GM23338 (cell line): Measurements from ENCODE around the gene PDE10A. TPM values are rescaled to one million over a fixed set of nuclear protein-coding genes. Genes with fewer than 3 reads are reported as not detected.

Experiments
- ATAC-seq: fragments of 200-7000 bp; cut with Tn5 transposase; 3 replicates; pipeline ENCODE4 v1.9.1; 2020
- DNase-seq: peaks from one replicate; pipeline ENCODE4 v3.0.0-alpha.2; 2015; ENCODE audit warnings: low spot score
- H2AFZ ChIP-seq: fragments of 200-600 bp; sonication (generic); 2 replicates; pipeline ENCODE4 v1.8.0; 2016; ENCODE audit warnings: antibody characterized with exemption, mild to moderate bottlenecking, moderate library complexity
- H3F3A ChIP-seq: fragments of 200-600 bp; sonication (generic); replicated peaks from 2 replicates; pipeline ENCODE4 v1.8.0; 2017; ENCODE audit warnings: antibody characterized with exemption, mixed run types, low read depth
- H3K27ac ChIP-seq: fragments of 200-600 bp; sonication (generic); 2 replicates; pipeline ENCODE4 v1.6.1; 2016; ENCODE audit warnings: low read depth
- H3K27me3 ChIP-seq: fragments of 200-600 bp; sonication (generic); 2 replicates; pipeline ENCODE4 v1.8.0; 2016; ENCODE audit warnings: mild to moderate bottlenecking, mixed run types, moderate library complexity; ENCODE audit not compliant: insufficient read depth
- H3K36me3 ChIP-seq: fragments of 200-600 bp; sonication (generic); 2 replicates; pipeline ENCODE4 v1.8.0; 2016; ENCODE audit warnings: mild to moderate bottlenecking; ENCODE audit not compliant: insufficient read depth
- H3K4me1 ChIP-seq: fragments of 200-600 bp; sonication (generic); 2 replicates; pipeline ENCODE4 v1.8.0; 2016; ENCODE audit warnings: mild to moderate bottlenecking, moderate library complexity; ENCODE audit not compliant: insufficient read depth
- H3K4me2 ChIP-seq: fragments of 200-600 bp; sonication (generic); 2 replicates; pipeline ENCODE4 v1.7.1; 2017; ENCODE audit warnings: mixed run types
- H3K4me3 ChIP-seq: fragments of 200-600 bp; sonication (generic); 2 replicates; pipeline ENCODE4 v1.6.1; 2016; ENCODE audit warnings: mixed run types
- H3K79me2 ChIP-seq: fragments of 200-600 bp; sonication (generic); replicated peaks from 2 replicates; pipeline ENCODE4 v1.8.0; 2017; ENCODE audit warnings: mild to moderate bottlenecking; ENCODE audit not compliant: insufficient read depth
- H3K9me2 ChIP-seq: fragments of 200-600 bp; sonication (generic); 2 replicates; pipeline ENCODE4 v1.8.0; 2017; ENCODE audit not compliant: insufficient read depth
- H4K20me1 ChIP-seq: fragments of 200-600 bp; sonication (generic); replicated peaks from 2 replicates; pipeline ENCODE4 v1.8.0; 2017; ENCODE audit warnings: mild to moderate bottlenecking; ENCODE audit not compliant: insufficient read depth
- H3K27ac Mint-ChIP-seq: 2 replicates; pipeline ENCODE4 v1.8.0; 2020; ENCODE audit warnings: inconsistent platforms, mild to moderate bottlenecking, moderate library complexity, mixed read lengths
- H3K27me3 Mint-ChIP-seq: 3 replicates; pipeline ENCODE4 v1.8.0; 2022; ENCODE audit warnings: low read depth, mild to moderate bottlenecking, moderate library complexity, mixed read lengths, inconsistent platforms; ENCODE audit not compliant: insufficient read depth, poor library complexity
- H3K36me3 Mint-ChIP-seq: 3 replicates; pipeline ENCODE4 v1.8.0; 2021; ENCODE audit warnings: low read depth, mild to moderate bottlenecking, inconsistent platforms, moderate library complexity, mixed read lengths
- H3K4me1 Mint-ChIP-seq: 3 replicates; pipeline ENCODE4 v1.8.0; 2020; ENCODE audit warnings: mild to moderate bottlenecking, inconsistent platforms, mixed read lengths
- H3K4me3 Mint-ChIP-seq: 3 replicates; pipeline ENCODE4 v1.8.0; 2021; ENCODE audit warnings: moderate library complexity, mild to moderate bottlenecking, inconsistent platforms, mixed read lengths
- H3K9me3 Mint-ChIP-seq: 3 replicates; pipeline ENCODE4 v1.8.0; 2020; ENCODE audit warnings: moderate library complexity, mild to moderate bottlenecking, inconsistent platforms, mixed read lengths
- CREB1 ChIP-seq: fragments of 250-450 bp; sonication (Bioruptor Pico); IDR thresholded peaks from 2 replicates; pipeline ENCODE4 v1.5.0; 2020; ENCODE audit warnings: low read depth, mild to moderate bottlenecking, moderate library complexity
- EZH2 ChIP-seq: fragments of 200-600 bp; sonication (generic); IDR thresholded peaks from one replicate; pipeline ENCODE4 v1.8.0; 2017; ENCODE audit warnings: antibody characterized with exemption, mild to moderate bottlenecking, low read depth; ENCODE audit not compliant: unreplicated experiment
- EZH2phosphoT487 ChIP-seq: fragments of 200-600 bp; sonication (generic); IDR thresholded peaks from one replicate; pipeline ENCODE4 v1.8.1; 2018; ENCODE audit warnings: antibody characterized with exemption; ENCODE audit not compliant: unreplicated experiment
- JUNB ChIP-seq: IDR thresholded peaks from one replicate; pipeline ENCODE4 v1.6.1; 2016; ENCODE audit warnings: antibody characterized with exemption; ENCODE audit not compliant: unreplicated experiment
- NANOG ChIP-seq: IDR thresholded peaks from 2 replicates; pipeline ENCODE4 v1.6.1; 2016; ENCODE audit warnings: antibody characterized with exemption, borderline replicate concordance
- STAT1 ChIP-seq: IDR thresholded peaks from one replicate; pipeline ENCODE4 v1.6.1; 2016; ENCODE audit warnings: antibody characterized with exemption; ENCODE audit not compliant: unreplicated experiment
- ZNF114 ChIP-seq: fragments of 250-450 bp; sonication (Bioruptor Pico); IDR thresholded peaks from 2 replicates; pipeline ENCODE4 v1.5.0; 2020; ENCODE audit warnings: mild to moderate bottlenecking, moderate library complexity
- polyA plus RNA-seq: library from polyadenylated mRNA; unstranded; fragments of >200 nt; fragmentation: Nextera tagmentation; extraction: Ambion mirVana; gene quantifications from 2 replicates; pipeline ENCODE4 v1.2.1, GENCODE V29; 2016
- total RNA-seq: library from RNA; depleted of rRNA; stranded (reverse); fragments of >200 nt; shearing (Covaris generic); gene quantifications from 2 replicates; pipeline ENCODE4 v1.2.3, GENCODE V29; 2014
- TF ChIP-seq, protein P1 (sequence below): fragments of 250-450 bp; sonication (Bioruptor Pico); IDR thresholded peaks from 2 replicates; pipeline ENCODE4 v1.5.0; 2020; ENCODE audit warnings: mild to moderate bottlenecking, moderate library complexity
- TF ChIP-seq, protein P2 (sequence below): IDR thresholded peaks from 2 replicates; pipeline ENCODE4 v1.6.1; 2016; ENCODE audit warnings: antibody characterized with exemption
- TF ChIP-seq, protein P3 (sequence below), 2 experiments: fragments of 200-600 bp in 1 of 2; sonication (generic) in 1 of 2; conservative IDR thresholded peaks; 2 replicates each; pipeline versions ENCODE4 v1.5.1 to v1.6.1; 2016 to 2017; ENCODE audit warnings: antibody characterized with exemption in 2 of 2, low read depth in 2 of 2, mild to moderate bottlenecking in 2 of 2, moderate library complexity in 1 of 2
- TF ChIP-seq, protein P4 (sequence below): IDR thresholded peaks from one replicate; pipeline ENCODE4 v1.6.1; 2018; ENCODE audit warnings: antibody characterized with exemption; ENCODE audit not compliant: unreplicated experiment

The PDE10A gene
- total and polyA plus RNA-seq, 2 experiments from 2014 or later = 0.50 to 3.9 TPM

DNA sequence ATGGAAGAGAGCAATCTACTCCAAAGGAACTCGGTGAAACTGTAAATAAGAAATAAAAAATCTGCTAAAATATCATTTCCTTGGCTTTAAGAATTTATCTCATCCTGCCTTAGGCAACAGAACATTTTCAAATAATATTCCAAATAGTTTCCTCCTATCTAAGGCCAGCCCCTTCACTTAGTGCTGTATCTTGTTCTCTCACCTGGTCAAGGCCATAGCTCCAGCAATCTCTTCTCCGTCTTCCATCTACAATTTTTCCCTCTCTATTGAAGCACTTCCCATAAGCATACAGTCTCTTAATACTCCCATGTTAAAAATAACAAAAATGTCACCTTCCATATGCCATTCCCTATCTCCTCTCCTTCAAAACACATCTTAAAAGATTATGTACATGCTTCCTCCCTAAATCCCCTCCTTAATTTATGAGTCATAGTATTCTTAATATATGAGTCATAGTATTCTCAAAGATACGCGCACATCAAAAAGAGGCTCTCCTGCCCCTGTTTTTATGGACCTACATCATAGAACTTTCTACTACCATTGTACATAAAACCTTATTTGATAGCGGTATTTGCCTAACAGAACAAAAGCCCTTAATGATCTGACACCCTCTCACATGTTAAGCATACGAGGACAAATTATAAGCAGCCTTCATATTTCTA, 146.9 kb downstream of the PDE10A start (continued):
- TF ChIP-seq, protein P1, sequence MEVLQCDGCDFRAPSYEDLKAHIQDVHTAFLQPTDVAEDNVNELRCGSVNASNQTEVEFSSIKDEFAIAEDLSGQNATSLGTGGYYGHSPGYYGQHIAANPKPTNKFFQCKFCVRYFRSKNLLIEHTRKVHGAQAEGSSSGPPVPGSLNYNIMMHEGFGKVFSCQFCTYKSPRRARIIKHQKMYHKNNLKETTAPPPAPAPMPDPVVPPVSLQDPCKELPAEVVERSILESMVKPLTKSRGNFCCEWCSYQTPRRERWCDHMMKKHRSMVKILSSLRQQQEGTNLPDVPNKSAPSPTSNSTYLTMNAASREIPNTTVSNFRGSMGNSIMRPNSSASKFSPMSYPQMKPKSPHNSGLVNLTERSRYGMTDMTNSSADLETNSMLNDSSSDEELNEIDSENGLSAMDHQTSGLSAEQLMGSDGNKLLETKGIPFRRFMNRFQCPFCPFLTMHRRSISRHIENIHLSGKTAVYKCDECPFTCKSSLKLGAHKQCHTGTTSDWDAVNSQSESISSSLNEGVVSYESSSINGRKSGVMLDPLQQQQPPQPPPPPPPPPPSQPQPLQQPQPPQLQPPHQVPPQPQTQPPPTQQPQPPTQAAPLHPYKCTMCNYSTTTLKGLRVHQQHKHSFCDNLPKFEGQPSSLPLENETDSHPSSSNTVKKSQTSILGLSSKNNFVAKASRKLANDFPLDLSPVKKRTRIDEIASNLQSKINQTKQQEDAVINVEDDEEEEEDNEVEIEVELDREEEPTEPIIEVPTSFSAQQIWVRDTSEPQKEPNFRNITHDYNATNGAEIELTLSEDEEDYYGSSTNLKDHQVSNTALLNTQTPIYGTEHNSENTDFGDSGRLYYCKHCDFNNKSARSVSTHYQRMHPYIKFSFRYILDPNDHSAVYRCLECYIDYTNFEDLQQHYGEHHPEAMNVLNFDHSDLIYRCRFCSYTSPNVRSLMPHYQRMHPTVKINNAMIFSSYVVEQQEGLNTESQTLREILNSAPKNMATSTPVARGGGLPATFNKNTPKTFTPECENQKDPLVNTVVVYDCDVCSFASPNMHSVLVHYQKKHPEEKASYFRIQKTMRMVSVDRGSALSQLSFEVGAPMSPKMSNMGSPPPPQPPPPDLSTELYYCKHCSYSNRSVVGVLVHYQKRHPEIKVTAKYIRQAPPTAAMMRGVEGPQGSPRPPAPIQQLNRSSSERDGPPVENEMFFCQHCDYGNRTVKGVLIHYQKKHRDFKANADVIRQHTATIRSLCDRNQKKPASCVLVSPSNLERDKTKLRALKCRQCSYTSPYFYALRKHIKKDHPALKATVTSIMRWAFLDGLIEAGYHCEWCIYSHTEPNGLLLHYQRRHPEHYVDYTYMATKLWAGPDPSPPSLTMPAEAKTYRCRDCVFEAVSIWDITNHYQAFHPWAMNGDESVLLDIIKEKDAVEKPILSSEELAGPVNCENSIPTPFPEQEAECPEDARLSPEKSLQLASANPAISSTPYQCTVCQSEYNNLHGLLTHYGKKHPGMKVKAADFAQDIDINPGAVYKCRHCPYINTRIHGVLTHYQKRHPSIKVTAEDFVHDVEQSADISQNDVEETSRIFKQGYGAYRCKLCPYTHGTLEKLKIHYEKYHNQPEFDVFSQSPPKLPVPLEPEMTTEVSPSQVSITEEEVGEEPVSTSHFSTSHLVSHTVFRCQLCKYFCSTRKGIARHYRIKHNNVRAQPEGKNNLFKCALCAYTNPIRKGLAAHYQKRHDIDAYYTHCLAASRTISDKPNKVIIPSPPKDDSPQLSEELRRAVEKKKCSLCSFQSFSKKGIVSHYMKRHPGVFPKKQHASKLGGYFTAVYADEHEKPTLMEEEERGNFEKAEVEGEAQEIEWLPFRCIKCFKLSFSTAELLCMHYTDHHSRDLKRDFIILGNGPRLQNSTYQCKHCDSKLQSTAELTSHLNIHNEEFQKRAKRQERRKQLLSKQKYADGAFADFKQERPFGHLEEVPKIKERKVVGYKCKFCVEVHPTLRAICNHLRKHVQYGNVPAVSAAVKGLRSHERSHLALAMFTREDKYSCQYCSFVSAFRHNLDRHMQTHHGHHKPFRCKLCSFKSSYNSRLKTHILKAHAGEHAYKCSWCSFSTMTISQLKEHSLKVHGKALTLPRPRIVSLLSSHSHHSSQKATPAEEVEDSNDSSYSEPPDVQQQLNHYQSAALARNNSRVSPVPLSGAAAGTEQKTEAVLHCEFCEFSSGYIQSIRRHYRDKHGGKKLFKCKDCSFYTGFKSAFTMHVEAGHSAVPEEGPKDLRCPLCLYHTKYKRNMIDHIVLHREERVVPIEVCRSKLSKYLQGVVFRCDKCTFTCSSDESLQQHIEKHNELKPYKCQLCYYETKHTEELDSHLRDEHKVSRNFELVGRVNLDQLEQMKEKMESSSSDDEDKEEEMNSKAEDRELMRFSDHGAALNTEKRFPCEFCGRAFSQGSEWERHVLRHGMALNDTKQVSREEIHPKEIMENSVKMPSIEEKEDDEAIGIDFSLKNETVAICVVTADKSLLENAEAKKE (CRISPR knock-in tag) = no peak
- TF ChIP-seq STAT1 (no peak), EZH2phosphoT487 (no peak)

DNA sequence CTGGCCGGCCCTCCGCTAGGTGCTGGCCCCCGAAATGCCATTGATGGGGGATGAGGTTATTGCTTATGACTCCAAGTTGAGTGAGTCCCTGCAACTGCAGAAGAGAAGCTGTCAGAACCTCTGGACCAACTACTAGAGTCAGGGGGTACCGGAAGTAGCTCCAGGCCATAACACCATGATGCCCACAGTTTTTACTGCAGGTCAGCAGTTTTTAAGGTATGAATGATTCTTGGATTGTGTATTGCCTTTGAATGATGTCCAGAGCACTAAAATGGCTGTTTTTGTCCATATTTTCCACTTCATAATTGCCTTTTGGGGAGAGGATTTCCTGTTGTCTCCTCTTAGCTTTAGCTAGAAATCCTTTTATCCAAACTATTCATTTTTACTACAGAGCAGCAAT, 148.4 kb downstream of the PDE10A start:
- H3K4me1 Mint-ChIP-seq = no peaks in the 10 kb centered on the region
- ATAC-seq (no peak), DNase-seq (no peak)
- H3K4me1 ChIP-seq = no peaks in the 10 kb centered on the region
- no peaks in the 10 kb centered on the region for H3K9me2 ChIP-seq
- H3K36me3 ChIP-seq = no peaks in the 10 kb centered on the region
- no peak overlapping the region for H3K27ac ChIP-seq
- H2AFZ ChIP-seq = no peak overlapping the region
- H4K20me1 ChIP-seq = no peaks in the 10 kb centered on the region
- no peak overlapping the region for H3K4me3 ChIP-seq
- H3F3A ChIP-seq = no peaks in the 10 kb centered on the region
- no peak overlapping the region for H3K4me2 ChIP-seq
- no peaks in the 10 kb centered on the region for H3K27me3 ChIP-seq
- H3K79me2 ChIP-seq = no peaks in the 10 kb centered on the region
- H3K9me3 Mint-ChIP-seq = no peaks in the 10 kb centered on the region
- H3K36me3 Mint-ChIP-seq = no peaks in the 10 kb centered on the region
- H3K27me3 Mint-ChIP-seq = no peaks in the 10 kb centered on the region
- H3K4me3 Mint-ChIP-seq = no peak overlapping the region
- H3K27ac Mint-ChIP-seq = no peak overlapping the region
- TF ChIP-seq JUNB (no peak), STAT1 (no peak), ZNF114 (CRISPR knock-in tag) (no peak), NANOG (no peak), EZH2phosphoT487 (no peak), EZH2 (no peak), CREB1 (no peak)
- TF ChIP-seq, protein P2, sequence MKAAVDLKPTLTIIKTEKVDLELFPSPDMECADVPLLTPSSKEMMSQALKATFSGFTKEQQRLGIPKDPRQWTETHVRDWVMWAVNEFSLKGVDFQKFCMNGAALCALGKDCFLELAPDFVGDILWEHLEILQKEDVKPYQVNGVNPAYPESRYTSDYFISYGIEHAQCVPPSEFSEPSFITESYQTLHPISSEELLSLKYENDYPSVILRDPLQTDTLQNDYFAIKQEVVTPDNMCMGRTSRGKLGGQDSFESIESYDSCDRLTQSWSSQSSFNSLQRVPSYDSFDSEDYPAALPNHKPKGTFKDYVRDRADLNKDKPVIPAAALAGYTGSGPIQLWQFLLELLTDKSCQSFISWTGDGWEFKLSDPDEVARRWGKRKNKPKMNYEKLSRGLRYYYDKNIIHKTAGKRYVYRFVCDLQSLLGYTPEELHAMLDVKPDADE = no peak
- TF ChIP-seq, protein P3, sequence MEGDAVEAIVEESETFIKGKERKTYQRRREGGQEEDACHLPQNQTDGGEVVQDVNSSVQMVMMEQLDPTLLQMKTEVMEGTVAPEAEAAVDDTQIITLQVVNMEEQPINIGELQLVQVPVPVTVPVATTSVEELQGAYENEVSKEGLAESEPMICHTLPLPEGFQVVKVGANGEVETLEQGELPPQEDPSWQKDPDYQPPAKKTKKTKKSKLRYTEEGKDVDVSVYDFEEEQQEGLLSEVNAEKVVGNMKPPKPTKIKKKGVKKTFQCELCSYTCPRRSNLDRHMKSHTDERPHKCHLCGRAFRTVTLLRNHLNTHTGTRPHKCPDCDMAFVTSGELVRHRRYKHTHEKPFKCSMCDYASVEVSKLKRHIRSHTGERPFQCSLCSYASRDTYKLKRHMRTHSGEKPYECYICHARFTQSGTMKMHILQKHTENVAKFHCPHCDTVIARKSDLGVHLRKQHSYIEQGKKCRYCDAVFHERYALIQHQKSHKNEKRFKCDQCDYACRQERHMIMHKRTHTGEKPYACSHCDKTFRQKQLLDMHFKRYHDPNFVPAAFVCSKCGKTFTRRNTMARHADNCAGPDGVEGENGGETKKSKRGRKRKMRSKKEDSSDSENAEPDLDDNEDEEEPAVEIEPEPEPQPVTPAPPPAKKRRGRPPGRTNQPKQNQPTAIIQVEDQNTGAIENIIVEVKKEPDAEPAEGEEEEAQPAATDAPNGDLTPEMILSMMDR (conservative IDR thresholded peaks at IDR 0.05; ENCODE audit: low read depth in 2 of 2) = no peak
- TF ChIP-seq, protein P4, sequence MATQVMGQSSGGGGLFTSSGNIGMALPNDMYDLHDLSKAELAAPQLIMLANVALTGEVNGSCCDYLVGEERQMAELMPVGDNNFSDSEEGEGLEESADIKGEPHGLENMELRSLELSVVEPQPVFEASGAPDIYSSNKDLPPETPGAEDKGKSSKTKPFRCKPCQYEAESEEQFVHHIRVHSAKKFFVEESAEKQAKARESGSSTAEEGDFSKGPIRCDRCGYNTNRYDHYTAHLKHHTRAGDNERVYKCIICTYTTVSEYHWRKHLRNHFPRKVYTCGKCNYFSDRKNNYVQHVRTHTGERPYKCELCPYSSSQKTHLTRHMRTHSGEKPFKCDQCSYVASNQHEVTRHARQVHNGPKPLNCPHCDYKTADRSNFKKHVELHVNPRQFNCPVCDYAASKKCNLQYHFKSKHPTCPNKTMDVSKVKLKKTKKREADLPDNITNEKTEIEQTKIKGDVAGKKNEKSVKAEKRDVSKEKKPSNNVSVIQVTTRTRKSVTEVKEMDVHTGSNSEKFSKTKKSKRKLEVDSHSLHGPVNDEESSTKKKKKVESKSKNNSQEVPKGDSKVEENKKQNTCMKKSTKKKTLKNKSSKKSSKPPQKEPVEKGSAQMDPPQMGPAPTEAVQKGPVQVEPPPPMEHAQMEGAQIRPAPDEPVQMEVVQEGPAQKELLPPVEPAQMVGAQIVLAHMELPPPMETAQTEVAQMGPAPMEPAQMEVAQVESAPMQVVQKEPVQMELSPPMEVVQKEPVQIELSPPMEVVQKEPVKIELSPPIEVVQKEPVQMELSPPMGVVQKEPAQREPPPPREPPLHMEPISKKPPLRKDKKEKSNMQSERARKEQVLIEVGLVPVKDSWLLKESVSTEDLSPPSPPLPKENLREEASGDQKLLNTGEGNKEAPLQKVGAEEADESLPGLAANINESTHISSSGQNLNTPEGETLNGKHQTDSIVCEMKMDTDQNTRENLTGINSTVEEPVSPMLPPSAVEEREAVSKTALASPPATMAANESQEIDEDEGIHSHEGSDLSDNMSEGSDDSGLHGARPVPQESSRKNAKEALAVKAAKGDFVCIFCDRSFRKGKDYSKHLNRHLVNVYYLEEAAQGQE = no peak
